ENCODE data around the gene EBP. TPM values are rescaled to one million over a fixed set of nuclear protein-coding genes. Genes with fewer than 3 reads are reported as not detected.

EBP gene
- total and polyA plus RNA-seq, 9 of the 15 experiments (the other 6 are each of a cell fraction or from before 2014, with no cell fraction given), result 228 to 987 (median 274) TPM

DNA sequence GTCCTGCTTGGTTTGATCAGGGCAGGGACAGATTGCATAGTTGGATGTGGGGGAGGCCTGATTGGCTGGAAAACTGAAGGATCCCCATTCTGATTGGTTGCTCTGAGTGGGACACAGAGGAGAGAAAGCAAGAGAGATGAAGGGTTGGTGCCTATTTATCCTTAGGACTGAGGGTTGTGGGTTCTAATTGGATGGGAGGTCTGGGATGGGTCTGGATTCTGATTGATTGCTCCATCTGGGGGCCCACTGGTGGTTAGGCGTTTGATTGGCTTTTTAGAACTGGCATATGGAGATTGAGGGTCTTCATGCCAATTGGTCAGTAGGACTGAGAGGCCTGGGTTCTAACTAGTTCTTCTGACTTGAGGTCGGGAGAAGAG is 644 bp upstream of the EBP start:
- peak; percentile 4; the same call in 1 of the 3 replicates for ATAC-seq
- peak; percentile 40 to 57 (median 43) for DNase-seq (ENCODE audit: extremely low read depth in 1 of 4, low spot score in 3 of 4)
- H3K27ac ChIP-seq (ENCODE audit: extremely low read depth, low read depth, low read length), result peak overlapping the region; percentile 88
- FAIRE-seq, result peak; percentile 66
- peaks cover 23% of the 10 kb centered on the region; the same call in 2 of the 3 replicates for H3K36me3 ChIP-seq (ENCODE audit: control insufficient read depth, insufficient read depth, low read length)
- H3K27me3 ChIP-seq (ENCODE audit: control insufficient read depth in 2 of 2, insufficient read depth in 2 of 2, low read length in 2 of 2), result no peaks in the 10 kb centered on the region
- peaks cover 5% of the 10 kb centered on the region for H3K9me1 ChIP-seq (ENCODE audit: control insufficient read depth, insufficient read depth, low read length)
- H4K20me1 ChIP-seq (replicated peaks; ENCODE audit: control insufficient read depth, insufficient read depth, low read length), result no peaks in the 10 kb centered on the region; the same call in 1 of the 2 replicates
- TF ChIP-seq POLR2B (IDR thresholded peaks at IDR 0.05; ENCODE audit: low read depth, partially characterized antibody), result peak; percentile 13
- no peak for TF ChIP-seq SNIP1 (IDR thresholded peaks at IDR 0.05; ENCODE audit: low read depth)
- TF ChIP-seq PTTG1 (tag; IDR thresholded peaks at IDR 0.05; ENCODE audit: low read depth), result 0 out of 2 replicates have a peak, but pooled peaks have one; percentile 15
- no peak for TF ChIP-seq STAT5A (IDR thresholded peaks at IDR 0.05; ENCODE audit: borderline replicate concordance, low read length)
- peak; percentile 29 for TF ChIP-seq NFYB (IDR thresholded peaks at IDR 0.05; ENCODE audit: extremely low read depth, insufficient read length)
- peak; percentile 53 for TF ChIP-seq PHF20 (IDR thresholded peaks at IDR 0.05; ENCODE audit: partially characterized antibody)
- H3K9me3 ChIP-seq (replicated peaks; ENCODE audit: control insufficient read depth, insufficient read depth, low read depth, low read length), result no peaks in the 10 kb centered on the region
- intact Hi-C loops (cut with micrococcal nuclease) (loop anchor here (10.0 kb wide), 1 partner anchor 54 kb away; the partner anchor contains the start of gene RBM3), in situ Hi-C loops (cut with MboI) (no loop called here)
- H3K9ac ChIP-seq (ENCODE audit: insufficient read depth in 1 of 2, low read depth in 2 of 2, low read length in 2 of 2), result peak overlapping the region; percentile 18 to 89; a peak in 3 of 4 replicates
- peak overlapping the region; percentile 97 for H3K4me2 ChIP-seq (ENCODE audit: insufficient read depth, low read length)
- BruUV-seq (replicated peaks), result TSS peak; percentile 62
- 30% methylated on average over 2 of the region's 2 CpGs for WGBS (ENCODE audit: insufficient coverage, low coverage, missing lambda C conversion rate)
- H3K4me3 ChIP-seq, result peak overlapping the region; percentile 60
- peaks cover 32% of the 10 kb centered on the region for H3K79me2 ChIP-seq (ENCODE audit: control insufficient read depth, insufficient read depth, low read length)
- peaks cover 10 to 12% of the 10 kb centered on the region in 2 experiments; a peak in 4 of 5 replicates for H3K4me1 ChIP-seq (replicated peaks in 1 of 2; ENCODE audit: control insufficient read depth in 2 of 2, insufficient read depth in 2 of 2, low read length in 2 of 2)
- CTCF ChIA-PET (ENCODE audit: low intra/inter-chr PET ratio), result no interaction called here
- peak overlapping the region; percentile 93 for H2AFZ ChIP-seq (ENCODE audit: low read depth, low read length)
- POLR2A ChIA-PET, result interaction anchor here (0.8 to 1.1 kb wide), 2 partner anchors 13 to 19 kb away, joined by 3 read pairs; no protein-coding TSS in a partner anchor
